Skeletal muscle tissue (tissue), 4 donors: ENCODE data around the gene PXN. TPM values are rescaled to one million over a fixed set of nuclear protein-coding genes. Genes with fewer than 3 reads are reported as not detected.
"Not testable (repeated sequence)": the region's sequence is repeated elsewhere in the genome, so short reads cannot be mapped to it uniquely, and the experiment has no call there.

Experiments used
- H3K27ac ChIP-seq: one replicate; pipeline ENCODE4 v1.7.0; 2013; ENCODE audit warnings: mild to moderate bottlenecking, low read depth, low read length, inconsistent platforms
- H3K27me3 ChIP-seq, 3 donors: one replicate each; pipeline ENCODE4 v1.7.0; 2013; ENCODE audit warnings: low read length in 3 of 3; ENCODE audit not compliant: control insufficient read depth in 3 of 3, insufficient read depth in 3 of 3
- H3K36me3 ChIP-seq, 3 donors: one replicate each; pipeline ENCODE4 v1.7.0; 2013; ENCODE audit warnings: low read length in 3 of 3; ENCODE audit not compliant: control insufficient read depth in 3 of 3, insufficient read depth in 3 of 3
- H3K4me1 ChIP-seq, 3 donors: one replicate each; pipeline ENCODE4 v1.7.0; 2013; ENCODE audit warnings: low read length in 3 of 3, mild to moderate bottlenecking in 3 of 3; ENCODE audit not compliant: control insufficient read depth in 3 of 3, insufficient read depth in 3 of 3
- H3K4me3 ChIP-seq, 3 donors: one replicate each; pipeline ENCODE4 v1.7.0; 2013; ENCODE audit warnings: low read length in 3 of 3
- H3K9ac ChIP-seq, 3 donors: one replicate each; pipeline ENCODE4 v1.7.0; 2013; ENCODE audit warnings: low read length in 3 of 3, mild to moderate bottlenecking in 3 of 3, moderate library complexity in 2 of 3, low read depth in 1 of 3
- H3K9me3 ChIP-seq, 3 donors: one replicate each; pipeline ENCODE4 v1.7.0; 2013; ENCODE audit warnings: low read length in 3 of 3; ENCODE audit not compliant: control insufficient read depth in 3 of 3
- total RNA-seq: library from RNA; depleted of rRNA; stranded (reverse); fragments of >200 nt; gene quantifications from one replicate; pipeline ENCODE4 v1.2.3, GENCODE V29; 2014
- donor health status: Osteomylitis.

The PXN gene
- total RNA-seq, 1 donor from 2014 or later: 20.9 TPM

DNA sequence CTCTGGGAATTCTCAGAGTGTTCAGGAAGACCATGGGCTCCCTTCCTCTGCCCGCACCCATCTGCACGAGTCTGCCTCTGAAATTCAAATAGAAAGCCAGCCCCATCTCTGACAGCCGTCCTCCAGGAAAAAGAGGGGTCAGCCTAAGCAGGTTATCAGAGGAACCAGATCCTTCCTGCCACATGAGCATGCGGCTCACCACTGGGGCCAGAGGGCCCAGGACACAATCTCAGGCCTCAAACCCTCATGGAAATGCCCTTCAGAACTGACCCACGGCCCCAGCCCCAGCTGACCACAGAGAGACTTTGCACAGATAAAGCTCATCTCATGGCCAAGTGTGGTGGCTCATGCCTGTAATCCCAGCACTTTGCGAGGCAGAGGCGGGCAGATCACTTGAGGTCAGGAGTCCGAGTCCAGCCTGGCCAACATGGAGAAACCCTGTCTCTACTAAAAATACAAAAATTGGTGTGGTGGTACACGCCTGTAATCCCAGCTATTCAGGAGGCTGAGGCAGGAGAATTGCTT lies 23.2 kb downstream of the PXN start:
- Histone ChIP-seq H3K36me3 (peaks cover 0 to 3% (median 0%) of the 10 kb centered on the region in 3 donors), H3K4me1 (peaks cover 62 to 76% (median 70%) of the 10 kb centered on the region in 3 donors), H3K27me3 (no peaks in the 10 kb centered on the region), H3K27ac (peak overlapping the region; percentile 74), H3K9ac (peak overlapping the region in 2 of 3 donors; percentile 20 to 40), H3K9me3 (no peaks in the 10 kb centered on the region), H3K4me3 (peak overlapping the region in 1 of 3 donors; percentile 6)

GRCh38 chr12:120241561-120242274 lies 23.8 kb downstream of the PXN start:
- Histone ChIP-seq H3K27me3 (no peaks in the 10 kb centered on the region), H3K9me3 (no peaks in the 10 kb centered on the region), H3K4me1 (peaks cover 66 to 77% (median 73%) of the 10 kb centered on the region in 3 donors), H3K36me3 (peaks cover 0 to 3% (median 0%) of the 10 kb centered on the region in 3 donors), H3K27ac (peak overlapping the region; percentile 74), H3K9ac (peak overlapping the region in 2 of 3 donors; percentile 35 to 62), H3K4me3 (peak overlapping the region in 1 of 3 donors; percentile 6)

DNA sequence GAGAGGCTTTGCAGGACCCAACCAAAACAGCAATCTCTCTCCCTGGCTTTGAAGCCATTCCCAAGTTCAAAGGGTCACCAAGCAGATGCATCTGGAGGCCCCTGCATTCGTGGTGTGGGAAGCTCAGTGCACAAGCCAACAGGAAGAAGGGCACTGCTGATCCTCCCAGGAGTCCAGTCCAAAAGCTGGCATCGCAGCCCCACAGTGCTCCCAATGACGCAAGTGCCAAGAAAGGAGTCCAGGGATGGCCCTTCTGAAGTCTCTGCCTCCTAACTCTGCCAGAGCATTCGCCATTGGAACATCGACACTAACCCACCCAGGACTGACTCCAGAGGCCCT lies 25.1 kb downstream of the PXN start:
- Histone ChIP-seq H3K9me3 (no peaks in the 10 kb centered on the region), H3K4me1 (peaks cover 76 to 84% (median 82%) of the 10 kb centered on the region in 3 donors), H3K27ac (peak overlapping the region; percentile 74), H3K4me3 (peak overlapping the region in 2 of 3 donors; percentile 19 to 36), H3K9ac (peak overlapping the region in 2 of 3 donors; percentile 33 to 51), H3K27me3 (no peaks in the 10 kb centered on the region), H3K36me3 (peaks cover 0 to 3% (median 0%) of the 10 kb centered on the region in 3 donors)

GRCh38 chr12:120239776-120240494 lies 25.6 kb downstream of the PXN start:
- Histone ChIP-seq H3K27me3 (no peaks in the 10 kb centered on the region), H3K9me3 (no peaks in the 10 kb centered on the region), H3K4me1 (peaks cover 78 to 86% (median 85%) of the 10 kb centered on the region in 3 donors), H3K27ac (peak overlapping the region; percentile 74), H3K36me3 (peaks cover 0 to 3% (median 0%) of the 10 kb centered on the region in 3 donors), H3K4me3 (peak overlapping the region in 1 of 3 donors; percentile 36), H3K9ac (peak overlapping the region in 2 of 3 donors; percentile 33 to 54)

DNA sequence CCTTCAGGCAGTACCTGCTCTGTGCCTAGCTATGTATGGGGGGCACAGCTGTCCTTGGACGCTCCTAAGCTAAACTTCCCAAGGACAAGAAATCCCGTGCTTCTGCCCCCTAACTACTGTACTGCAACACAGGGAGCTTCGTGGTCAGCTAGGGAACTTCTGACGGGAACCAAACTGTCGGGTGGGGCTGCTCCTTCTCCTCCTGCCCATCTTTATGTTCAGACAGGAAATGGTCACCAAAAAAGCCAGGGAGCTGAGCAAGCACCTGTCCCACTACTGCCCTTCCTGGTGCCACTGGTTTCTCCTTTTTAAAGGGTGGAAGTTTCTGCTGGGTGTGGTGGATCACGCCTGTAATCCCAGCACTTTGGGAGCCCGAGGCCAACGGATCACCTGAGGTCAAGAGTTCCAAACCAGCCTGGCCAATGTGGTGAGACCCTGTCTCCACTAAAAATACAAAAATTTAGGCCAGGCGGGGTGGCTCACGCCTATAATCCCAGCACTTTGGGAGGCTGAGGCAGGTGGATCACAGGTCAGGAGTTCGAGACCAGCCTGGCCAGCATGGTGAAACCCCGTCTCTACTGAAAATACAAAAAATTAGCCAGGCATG lies 26.6 kb downstream of the PXN start:
- no peak overlapping the region for H3K4me3 ChIP-seq
- no peaks in the 10 kb centered on the region for H3K9me3 ChIP-seq
- peak overlapping the region; percentile 92 for H3K27ac ChIP-seq
- H3K36me3 ChIP-seq: peaks cover 0 to 3% (median 0%) of the 10 kb centered on the region in 3 donors
- peak overlapping the region in 2 of 3 donors; percentile 4 to 40 for H3K9ac ChIP-seq
- no peaks in the 10 kb centered on the region for H3K27me3 ChIP-seq
- peaks cover 86 to 92% (median 92%) of the 10 kb centered on the region in 3 donors for H3K4me1 ChIP-seq

DNA sequence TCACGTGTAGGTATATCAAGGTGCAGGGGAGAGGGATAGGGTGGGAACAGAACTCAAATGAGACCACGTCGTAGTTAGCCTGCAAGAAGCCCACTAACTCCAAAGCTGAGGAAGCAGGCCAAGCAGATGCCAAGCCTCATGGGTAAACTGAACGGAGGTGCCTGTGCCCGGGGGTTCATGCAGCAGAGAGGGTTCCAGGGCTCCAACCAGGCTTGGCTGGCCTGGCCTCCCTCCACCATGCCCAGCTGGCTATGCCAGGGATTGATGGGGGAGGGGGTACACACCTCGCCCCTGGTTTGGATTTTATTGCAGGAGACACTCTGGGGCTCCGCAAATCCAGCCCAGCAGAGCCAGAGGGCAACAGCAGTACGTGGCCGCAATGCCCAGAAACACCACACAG lies 27.3 kb downstream of the PXN start:
- Histone ChIP-seq H3K36me3 (peaks cover 0 to 3% (median 0%) of the 10 kb centered on the region in 3 donors), H3K27ac (peak overlapping the region; percentile 92), H3K27me3 (no peaks in the 10 kb centered on the region), H3K9me3 (no peaks in the 10 kb centered on the region), H3K4me1 (peaks cover 92 to 93% (median 92%) of the 10 kb centered on the region in 3 donors), H3K4me3 (peak overlapping the region in 2 of 3 donors; percentile 43 to 47), H3K9ac (peak overlapping the region; percentile 4 to 65 (median 60))

DNA sequence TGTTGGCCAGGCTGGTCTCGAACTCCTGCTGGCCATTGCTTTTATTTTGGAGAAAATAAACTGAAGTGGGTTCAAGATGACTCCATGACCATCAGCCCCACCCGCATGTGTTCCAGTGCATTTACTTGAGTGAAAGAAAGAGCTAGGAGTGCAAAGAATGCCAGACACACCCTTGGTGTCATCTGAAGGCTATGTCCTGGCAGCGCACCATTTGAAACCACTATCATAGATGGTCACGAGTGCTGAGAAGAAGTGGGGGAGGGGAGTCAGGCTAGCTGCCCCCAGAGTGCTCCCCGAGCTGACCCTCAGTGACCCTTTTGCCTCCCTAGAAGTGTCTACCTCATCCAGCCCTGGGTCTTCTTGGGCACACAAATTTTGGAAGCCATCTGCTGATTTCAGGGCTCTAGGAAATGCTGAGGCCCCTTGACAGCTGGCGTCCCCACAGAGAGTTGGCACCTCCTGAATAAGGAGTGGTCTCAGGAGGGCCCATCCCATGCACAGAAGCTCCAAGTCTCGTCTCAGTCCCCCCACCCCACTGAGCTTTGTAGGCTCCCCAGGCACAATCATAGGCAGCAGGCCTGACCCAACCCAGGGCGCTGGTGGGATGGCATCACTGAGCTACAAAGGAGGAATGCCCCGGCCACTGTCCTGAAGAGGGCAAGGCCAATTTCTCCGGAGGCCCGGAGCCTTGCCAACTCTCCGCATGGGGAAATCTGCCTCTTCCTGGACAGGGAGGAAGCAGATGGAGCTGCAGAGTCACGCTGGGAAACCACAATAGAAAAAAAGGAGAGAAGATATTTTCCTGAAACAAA lies 28.0 kb downstream of the PXN start:
- peaks cover 93% of the 10 kb centered on the region in 3 donors for H3K4me1 ChIP-seq
- H3K27ac ChIP-seq: peak overlapping the region; percentile 92
- H3K27me3 ChIP-seq: no peaks in the 10 kb centered on the region
- H3K36me3 ChIP-seq: peaks cover 0 to 3% (median 0%) of the 10 kb centered on the region in 3 donors
- H3K9ac ChIP-seq: peak overlapping the region; percentile 24 to 65 (median 60)
- H3K9me3 ChIP-seq: no peaks in the 10 kb centered on the region
- peak overlapping the region in 2 of 3 donors; percentile 8 to 47 for H3K4me3 ChIP-seq

GRCh38 chr12:120236809-120237208 lies 28.7 kb downstream of the PXN start:
- not testable (repeated sequence) for H3K36me3 ChIP-seq, H3K4me3 ChIP-seq, H3K27me3 ChIP-seq, H3K9ac ChIP-seq, H3K9me3 ChIP-seq
- H3K4me1 ChIP-seq: peaks cover 93% of the 10 kb centered on the region in 3 donors
- peak overlapping the region; percentile 92 for H3K27ac ChIP-seq
